HG03280 (cell line): Measurements from ENCODE around the gene KRT31.
"Not testable (repeated sequence)": the region's sequence is repeated elsewhere in the genome, so short reads cannot be mapped to it uniquely, and the experiment has no call there.

Source experiments
- ATAC-seq: cut with Tn5 transposase; IDR thresholded peaks from one replicate; pipeline ENCODE4 v1.9.1; 2021; ENCODE audit warnings: mild to moderate bottlenecking, moderate library complexity; ENCODE audit not compliant: unreplicated experiment

Gene KRT31

DNA sequence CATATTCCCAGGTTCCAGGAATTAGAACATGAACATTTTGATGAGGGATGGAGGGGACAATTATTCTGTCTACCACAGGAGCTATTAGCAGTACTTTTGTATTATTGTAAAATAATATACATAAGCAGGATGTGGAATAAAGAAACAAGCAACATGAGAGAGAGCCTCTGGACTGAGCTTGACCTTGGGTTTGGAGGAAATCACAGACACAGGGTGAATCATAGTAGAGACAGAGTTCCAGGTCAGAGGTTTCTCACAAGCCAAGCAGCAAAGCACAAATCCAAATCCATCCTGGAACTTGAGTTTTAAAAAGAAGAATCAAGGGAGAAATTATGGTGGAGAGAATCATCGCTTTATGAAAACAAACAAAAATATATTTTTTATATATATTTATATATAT is 5.1 kb downstream of the KRT31 start:
- no peak for ATAC-seq

DNA sequence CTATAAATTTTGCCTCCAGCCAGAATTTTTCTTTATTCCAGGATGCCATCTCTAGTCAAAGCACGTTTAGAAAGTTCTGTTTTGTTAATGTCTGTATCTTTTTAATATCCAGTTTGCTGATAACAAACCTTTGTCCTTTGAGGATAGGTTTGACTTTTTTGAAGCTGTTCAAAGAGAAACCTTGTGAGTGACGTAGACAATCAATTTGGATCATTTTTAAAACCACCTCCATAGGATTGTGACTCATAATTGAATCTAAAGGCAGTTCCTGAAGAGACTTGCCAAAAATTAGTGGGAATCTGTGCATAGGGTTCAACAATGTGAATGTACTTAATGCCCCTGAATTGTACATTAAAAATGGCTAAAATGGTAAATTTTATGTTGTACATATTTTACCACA is 5.9 kb downstream of the KRT31 start:
- no peak for ATAC-seq

DNA sequence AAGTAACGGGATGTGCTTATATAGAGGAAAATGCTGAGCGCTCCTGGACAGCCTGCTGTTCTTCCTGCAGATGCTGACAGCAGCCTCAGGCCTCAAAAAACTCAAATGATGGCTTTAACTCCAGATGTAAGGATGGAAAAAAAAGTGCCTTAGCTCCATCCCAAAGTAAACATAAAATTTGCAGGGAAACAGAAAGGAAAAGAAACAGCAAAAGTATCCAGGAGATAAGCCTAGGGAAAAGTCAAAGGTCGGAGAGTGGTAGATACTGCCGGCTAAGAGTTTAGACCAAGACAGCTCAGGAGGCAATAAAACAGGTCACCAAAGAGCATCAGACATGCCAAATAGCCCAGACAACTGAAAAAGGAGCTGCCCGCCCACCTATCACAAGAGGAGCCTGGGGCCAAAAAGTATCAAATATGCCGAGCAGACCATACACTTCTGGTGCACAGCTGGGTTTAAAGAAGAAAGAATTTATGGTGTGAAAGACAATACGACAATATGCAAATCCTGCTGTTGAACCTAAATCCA is 6.9 kb downstream of the KRT31 start:
- ATAC-seq = no peak

DNA sequence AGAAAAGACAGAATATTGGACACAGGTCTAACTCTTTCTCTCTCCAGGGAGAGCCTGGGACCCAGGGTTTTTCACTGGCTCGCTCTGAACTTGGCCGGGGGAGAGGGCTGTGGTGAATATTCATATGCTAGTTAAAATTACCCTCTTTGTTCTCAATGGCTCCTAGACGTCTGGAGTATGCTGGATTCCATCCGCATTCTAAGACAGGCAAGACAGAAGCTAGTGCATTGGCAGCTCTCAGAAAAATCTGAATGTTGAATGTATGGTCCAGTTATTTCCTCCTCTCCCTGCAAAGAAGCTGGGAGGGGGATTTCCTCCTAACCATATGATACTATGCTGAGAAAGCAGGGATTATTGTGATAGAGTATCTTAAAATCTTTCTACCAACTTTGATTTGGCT is 9.7 kb downstream of the KRT31 start:
- ATAC-seq = no peak

DNA sequence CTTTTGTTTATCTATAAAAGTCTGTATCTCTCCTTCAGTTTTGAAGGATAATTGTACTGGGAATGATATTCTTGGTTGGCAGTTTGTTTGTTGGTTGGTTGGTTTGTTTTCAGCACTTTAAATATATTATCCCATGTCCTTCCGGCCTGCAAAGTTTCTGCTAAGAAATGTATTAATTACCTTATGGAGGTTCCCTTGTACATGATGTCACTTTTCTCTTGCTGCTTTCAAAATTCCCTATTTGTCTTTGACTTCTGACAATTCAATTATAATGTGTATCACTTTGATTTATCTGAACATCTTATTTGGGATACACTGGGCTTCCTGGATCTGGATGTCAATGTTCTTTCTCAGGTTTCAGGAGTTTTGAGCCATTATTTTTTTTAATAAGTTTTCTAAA is 11.2 kb downstream of the KRT31 start:
- ATAC-seq = no peak

DNA sequence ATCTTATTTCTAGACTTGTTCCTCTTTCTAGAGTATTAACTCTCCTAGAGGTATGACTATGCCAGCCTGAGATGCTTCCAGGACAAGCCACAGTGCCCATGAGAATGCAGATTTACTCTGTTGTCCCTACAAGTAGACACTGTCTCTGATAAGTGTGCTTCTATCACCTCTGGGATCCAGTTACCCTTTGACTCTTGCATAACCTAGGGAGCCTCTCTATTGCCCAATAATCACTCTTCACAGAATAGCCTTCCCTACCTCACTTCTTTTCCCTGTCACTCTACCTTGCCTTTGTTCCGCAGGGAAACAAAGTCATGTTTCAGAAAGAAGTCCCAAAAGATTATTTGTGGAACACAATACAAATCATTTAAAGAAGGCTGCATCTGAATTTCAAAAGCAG is 13.7 kb downstream of the KRT31 start:
- no peak for ATAC-seq

DNA sequence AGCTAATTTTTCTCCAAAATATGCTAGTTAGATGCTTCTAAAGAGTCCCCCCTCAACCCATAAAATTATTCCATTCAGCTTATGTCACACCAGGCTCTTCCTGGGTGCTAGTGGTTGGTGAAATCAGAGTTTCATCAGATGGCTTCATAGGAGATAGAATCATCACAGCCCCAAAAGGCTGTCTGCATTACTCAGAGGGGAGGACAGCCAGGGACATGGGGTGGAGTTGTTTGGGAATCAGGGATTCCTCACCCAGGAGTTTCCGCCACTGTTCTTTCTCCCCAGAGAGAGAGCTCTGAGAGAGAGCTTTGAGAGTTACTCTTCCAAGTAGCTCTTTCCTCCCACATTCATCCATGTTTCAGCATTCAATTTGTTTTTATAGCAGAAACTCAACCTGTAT is 15.0 kb downstream of the KRT31 start:
- ATAC-seq = no peak

DNA sequence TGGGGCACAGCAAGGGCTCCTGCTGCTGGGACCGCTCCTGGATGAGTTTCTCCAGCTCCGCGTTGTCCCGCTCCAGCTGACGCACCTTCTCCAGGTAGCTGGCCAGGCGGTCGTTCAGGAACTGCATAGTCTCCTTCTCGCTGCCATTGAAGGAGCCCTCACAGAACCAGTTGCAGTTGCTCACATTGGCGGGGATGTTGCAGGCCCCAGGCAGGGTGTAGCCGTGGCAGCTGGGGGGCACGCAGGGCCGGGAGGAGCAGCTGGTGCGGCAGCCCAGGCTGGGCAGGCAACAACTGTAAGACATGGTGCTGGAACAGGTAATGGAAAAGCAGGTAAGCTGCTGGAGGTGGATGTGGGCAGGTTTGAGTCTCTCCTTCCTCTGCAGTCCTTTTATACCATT is 15.5 kb downstream of the KRT31 start, which contains the start of gene KRT34:
Gene KRT34, minus strand, starts transcription at position 364 of the 400 bp plus-strand sequence. Its CDS starts 60 bp downstream, at position 304.
- not testable (repeated sequence) for ATAC-seq

DNA sequence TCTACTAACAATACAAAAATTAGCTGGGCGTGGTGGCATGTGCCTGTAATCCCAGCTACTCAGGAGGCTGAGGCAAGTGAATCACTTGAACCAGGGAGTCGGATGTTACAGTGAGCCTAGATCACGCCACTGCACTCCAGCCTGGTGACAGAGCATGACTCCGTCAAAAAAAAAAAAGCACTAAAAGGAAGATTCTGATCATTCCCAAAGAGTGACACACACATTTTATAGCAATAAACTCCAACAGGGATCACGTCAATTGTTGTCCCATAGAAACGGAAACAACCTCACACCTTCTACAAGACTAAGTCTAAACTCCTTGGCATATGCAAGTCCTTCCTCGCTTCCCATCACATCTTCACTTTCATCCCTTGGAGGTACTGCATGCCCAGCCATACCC is 17.3 kb downstream of the KRT31 start:
- not testable (repeated sequence) for ATAC-seq

DNA sequence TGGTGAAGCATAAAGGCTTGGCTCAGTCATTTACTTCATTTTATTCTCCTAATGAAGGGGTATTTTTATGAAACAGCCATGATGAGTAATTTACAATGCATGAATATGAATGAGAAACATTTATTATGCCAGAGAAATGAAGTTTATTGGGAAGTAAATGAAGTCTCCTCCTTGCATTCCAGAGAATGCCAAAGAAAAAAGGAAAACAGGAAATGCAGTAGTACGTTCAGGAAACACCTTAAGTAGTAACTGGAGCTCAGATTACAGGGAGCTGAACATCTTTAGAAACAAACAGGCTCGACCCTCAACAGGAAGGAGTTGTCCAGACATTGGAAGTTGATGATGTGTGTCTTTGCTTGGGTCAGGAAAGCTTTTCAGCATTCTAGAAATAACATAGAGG is 19.9 kb downstream of the KRT31 start:
- ATAC-seq = no peak

DNA sequence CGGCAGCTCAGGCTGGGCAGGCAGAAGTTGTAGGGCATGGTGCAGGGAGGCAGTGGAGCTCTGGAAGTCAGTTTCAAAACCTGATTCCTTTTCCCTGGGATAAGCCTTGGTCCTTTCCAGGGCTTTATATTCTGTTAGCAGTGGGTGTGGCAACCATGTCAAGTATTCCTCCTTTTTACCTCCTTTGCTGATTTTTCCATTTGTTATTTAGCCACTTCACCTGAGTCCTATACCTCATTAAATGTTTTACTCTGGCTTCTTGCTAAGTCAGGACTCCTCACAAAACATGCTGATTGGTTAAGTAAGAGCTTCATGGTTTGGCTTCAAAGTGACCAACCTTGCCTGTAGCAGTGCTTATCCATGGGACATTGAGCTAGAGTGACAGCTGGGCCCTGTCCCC is 27.7 kb downstream of the KRT31 start, which contains the start of gene KRT33B:
Gene KRT33B, minus strand, starts transcription at position 101 of the 400 bp plus-strand sequence. Its CDS starts 63 bp downstream, at position 38.
- no peak for ATAC-seq

DNA sequence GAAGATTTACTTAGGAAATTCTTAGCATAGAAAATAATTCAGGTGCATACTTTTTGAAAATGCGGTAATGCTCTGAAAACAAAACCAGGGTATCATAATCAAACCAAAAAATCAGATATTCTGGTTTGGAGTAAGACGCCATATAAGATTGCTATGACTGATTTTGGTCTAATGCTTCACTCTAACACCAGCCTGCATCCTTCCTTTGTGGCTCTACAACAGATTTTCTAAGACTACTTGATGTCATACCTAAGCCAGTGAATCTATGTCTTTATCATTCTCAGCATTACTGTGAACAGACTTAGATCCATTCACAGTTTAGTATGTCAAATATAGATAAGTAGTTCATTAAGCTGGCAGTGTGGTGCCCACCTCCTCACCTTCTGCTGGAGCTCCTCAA is 28.4 kb downstream of the KRT31 start:
- no peak for ATAC-seq

DNA sequence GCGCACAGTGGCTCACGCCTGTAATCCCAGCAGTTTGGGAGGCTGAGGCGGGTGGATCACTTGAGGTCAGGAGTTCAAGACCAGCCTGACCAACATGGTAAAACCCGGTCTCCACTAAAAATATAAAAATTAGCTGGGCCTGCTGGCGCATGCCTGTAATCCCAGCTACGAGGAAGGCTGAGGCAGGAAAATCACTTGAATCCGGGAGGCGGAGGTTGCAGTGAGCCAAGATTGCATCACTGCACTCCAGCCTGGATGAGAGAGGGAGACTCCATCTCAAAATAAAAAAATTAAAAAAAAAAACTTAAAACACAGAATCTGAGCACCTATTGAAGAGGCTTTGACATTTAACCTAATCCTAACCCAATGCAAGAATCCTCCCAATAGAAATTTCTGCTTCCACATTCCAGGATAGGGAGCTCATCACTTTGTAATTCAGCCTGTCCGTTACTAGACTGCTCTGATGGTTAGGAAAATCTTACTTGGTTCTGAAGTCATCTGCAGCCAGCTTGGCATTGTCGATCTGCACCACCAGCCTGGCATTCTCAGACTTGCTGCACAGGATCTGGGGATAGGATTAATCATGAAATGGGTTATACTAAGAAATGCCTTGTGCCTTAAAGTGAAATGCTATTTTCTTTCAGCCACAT is 29.9 kb downstream of the KRT31 start:
- no peak for ATAC-seq

DNA sequence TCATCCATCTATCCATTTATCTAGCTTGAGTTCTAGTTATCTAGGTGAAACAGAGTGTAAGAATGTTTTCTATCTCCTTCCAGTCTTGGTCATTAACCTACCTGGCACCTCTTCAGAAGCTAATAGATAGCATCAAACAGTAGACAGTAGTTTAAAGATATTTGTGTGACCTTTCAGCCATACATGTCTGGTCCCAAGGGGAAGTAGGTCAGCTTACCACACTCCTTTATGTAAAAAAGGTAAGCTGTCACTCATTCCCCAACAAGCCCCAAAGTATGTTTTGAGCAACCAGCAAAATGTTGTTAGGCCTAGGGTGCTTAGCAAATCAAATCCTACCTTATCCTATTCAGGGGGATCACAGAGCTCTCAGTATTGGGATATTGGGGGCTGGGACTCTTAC is 31.3 kb downstream of the KRT31 start:
- no peak for ATAC-seq

DNA sequence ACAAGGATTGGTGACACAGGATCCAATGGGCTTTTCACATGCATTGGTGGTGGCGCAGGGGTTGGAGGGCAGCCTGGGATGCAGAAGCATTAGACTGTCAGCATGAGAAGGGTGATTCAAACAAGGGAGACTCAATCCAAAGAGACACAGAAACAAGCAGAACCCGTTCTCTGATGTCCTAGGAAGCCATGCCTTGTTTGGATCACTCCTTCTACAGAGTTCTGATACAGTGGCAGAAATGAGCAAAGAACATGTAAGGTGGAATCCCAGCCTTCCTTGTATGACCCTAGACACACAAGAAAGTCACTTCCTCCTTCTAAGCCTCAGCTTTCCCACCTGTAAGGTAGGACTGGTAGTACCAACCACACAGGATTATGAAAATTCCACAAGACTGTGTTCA is 33.5 kb downstream of the KRT31 start:
- ATAC-seq = no peak

DNA sequence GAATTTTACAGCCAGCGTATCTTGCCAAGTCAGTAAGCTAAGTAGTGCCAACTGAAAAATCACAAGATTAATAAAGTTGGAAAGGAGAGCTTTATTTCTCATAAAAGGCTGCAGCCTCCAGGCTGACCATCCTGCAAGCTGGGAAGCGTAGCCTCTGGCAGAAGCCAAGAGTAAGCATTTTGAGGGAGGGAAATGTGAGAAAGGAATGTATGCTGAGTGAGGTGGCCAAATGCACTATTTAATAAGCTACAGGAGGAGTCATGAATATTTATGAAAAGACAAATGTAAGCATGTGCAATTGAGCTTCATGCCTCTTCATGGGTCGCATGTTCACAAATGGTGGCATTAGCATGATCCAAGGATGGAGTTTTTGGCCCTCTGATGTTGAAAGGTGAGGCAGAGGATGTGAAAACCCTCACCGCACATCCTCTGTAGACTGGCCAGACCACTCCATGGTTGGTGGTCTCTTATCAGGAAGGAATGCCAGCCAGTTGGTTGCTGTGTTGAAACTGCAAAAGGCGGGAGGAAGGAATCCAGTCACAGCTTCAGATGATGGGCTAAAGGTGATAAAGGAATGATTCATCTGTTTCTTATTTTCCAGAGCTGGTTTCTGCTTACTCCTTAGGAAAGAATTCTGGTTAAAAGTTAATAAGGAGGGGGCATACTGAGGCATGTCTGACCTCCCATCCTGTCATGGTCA is 37.0 kb downstream of the KRT31 start:
- no peak for ATAC-seq

DNA sequence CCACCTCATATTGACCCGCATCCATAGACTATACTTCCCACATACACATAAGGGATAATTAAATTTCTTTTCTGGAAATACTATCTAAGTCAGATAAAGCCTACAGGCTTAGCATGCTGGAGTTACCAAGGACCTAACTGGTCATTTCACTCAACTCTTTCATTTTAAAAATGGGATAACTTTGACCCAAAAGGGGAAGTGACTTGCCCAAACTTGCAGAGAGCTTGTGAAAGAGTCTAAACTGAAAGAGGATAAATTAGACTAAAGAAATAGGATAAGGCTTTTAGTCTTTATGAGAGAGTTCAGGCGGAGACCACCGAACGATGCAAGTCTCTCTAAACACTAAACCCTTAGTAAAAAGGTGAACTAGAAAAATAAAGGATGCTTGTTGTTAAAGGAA is 42.9 kb downstream of the KRT31 start:
- ATAC-seq = no peak

DNA sequence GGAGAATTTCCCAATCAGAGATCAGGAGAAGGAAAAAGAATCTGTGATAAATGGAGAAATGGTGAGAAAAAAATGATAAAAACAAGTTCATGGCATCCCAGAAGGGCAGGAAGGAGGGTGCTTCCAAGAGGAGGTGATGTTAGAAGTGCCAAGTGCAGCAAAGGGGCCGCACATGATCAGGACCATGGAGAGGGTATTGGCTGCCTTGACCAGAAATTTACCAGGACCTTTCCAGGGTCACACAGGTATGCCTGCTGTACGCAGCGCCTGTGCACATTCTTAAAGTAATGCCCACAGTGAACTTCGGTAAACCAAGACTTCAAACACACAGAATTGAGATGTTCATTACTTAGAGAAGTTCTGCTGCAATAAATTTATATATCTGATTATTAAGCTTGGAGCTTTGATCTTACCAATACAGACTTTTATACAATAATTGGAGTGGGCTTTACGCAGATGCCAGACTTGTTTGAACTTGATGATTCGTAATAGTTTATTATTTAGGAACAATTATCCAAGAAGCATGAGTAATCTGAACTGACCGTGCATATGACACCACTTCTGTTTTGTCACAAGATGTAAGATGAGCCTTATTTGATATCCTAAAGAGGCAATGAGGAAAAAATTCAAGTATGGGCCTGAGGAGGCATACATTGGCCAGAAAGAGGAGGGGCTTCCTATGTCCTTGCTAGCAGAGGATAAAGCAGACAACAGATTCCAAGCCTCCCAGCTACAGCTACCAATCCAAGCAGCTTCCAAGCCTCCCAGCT is 44.6 kb downstream of the KRT31 start:
- ATAC-seq = no peak

DNA sequence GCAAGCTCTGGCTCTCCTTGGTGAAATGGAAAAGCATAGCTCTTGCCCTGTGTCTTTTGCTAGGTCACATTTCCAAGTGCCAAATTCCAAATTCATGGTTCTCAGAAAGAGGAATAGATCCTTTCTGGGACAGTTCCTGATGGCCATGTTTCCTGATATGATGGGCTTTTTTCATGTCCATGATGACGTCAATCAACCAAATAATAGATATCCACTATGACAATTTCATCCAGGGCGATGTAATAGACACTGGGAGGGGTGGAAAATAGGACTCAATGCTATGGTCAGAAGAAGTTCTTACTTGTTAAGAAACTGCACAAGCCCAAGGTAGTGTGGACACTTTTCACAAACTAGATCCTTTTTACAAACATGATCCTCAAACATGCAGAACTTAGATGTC is 46.2 kb downstream of the KRT31 start:
- ATAC-seq = no peak

DNA sequence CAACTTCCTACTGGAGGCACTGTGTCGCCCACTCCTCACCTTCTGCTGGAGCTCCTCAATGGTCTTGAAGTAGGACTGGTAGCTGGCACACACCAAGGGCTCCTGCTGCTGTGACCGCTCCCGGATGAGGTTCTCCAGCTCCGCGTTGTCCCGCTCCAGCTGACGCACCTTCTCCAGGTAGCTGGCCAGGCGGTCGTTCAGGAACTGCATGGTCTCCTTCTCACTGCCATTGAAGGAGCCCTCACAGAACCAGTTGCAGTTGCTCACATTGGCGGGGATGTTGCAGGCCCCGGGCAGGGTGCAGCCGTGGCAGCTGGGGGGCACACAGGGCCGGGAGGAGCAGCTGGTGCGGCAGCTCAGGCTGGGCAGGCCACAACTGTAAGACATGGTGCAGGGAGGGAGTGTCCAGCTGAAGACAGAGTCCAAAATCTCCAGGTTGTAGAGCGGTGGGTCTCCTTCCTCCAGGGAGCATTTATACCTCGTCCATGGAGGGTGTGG is 47.0 kb downstream of the KRT31 start, which contains the start of gene KRT33A:
Gene KRT33A, minus strand, starts transcription at position 448 of the 498 bp plus-strand sequence. Its CDS starts 61 bp downstream, at position 387.
- not testable (repeated sequence) for ATAC-seq
